Glomerular visceral epithelial cell (primary cell): ENCODE measurements around the gene DNAJC5.

ENCODE experiments used
- DNase-seq: peaks from one replicate; pipeline ENCODE4 v3.0.0-alpha.2; 2016; ENCODE audit errors: extremely low spot score

Gene DNAJC5

GRCh38 chr20:63884506-63885263, 10.2 kb upstream of the DNAJC5 start:
- DNase-seq: no peak

DNA sequence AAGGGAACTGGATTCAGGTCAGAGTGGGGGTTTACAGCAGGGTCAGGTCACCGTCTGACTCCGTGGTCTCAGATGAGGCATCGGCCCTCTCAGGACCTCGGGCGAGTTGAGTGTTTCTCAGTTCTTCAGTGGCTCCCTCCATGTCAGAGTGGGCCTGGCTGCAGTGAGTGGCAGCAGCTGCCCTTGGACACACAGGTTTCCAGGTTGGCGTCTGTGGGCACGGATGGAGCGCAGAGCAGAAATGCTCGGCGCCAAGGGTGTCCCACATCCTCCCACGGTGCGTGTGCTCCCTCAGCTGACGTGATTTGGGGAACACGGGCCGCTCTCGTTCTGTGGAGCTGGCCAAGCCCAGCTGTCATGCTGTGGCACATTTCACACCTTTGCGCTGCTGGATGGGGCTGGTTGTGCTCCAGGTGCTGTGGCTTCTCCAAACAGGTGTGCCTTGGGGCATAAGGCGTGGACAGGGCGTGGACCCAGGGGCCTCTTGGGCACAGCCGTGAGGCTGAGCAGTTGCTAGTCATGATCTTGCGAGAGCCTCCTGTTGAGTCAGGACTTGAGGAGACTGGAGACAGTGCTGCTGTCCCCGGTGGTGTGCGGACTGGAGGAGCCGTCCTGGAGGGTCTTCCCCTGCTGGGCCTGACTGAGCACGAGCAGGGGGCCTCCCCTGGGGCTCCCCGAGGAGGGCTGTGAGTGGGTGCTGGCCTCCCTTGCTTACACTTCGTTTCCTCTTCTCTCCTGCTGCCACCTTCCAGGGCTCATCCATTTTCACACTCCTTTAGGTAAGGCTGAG, 9.5 kb upstream of the DNAJC5 start:
- no peak for DNase-seq

DNA sequence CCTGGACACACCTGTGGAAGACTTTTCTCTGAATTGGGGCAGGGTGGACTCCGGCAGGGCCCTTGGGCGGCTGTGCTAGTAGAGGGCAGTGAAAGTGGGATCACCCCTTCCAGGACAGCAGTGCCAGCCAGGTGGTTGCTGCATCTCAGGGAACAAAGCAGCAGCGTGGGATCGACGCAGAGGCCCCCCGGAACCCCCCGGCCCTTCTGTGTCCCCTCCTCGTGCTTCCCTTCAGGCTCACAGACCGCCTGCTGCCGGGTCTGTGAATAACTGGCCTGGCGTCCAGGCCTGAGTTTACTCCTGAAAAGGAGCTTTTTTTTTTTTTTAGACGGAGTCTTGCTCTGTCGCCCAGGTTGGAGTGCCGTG, 8.9 kb upstream of the DNAJC5 start:
- DNase-seq: no peak

GRCh38 chr20:63886921-63887320, 8.0 kb upstream of the DNAJC5 start:
- DNase-seq: no peak

GRCh38 chr20:63889241-63890200, 5.4 kb upstream of the DNAJC5 start:
- no peak for DNase-seq

GRCh38 chr20:63890201-63890576, 4.7 kb upstream of the DNAJC5 start:
- no peak for DNase-seq

- no peak for DNase-seq
Measured at GRCh38 chr20:63890616-63891015, 4.3 kb upstream of the DNAJC5 start.

GRCh38 chr20:63891061-63892002, 3.6 kb upstream of the DNAJC5 start:
- no peak for DNase-seq

GRCh38 chr20:63892402-63892801, 2.5 kb upstream of the DNAJC5 start:
- no peak for DNase-seq

DNA sequence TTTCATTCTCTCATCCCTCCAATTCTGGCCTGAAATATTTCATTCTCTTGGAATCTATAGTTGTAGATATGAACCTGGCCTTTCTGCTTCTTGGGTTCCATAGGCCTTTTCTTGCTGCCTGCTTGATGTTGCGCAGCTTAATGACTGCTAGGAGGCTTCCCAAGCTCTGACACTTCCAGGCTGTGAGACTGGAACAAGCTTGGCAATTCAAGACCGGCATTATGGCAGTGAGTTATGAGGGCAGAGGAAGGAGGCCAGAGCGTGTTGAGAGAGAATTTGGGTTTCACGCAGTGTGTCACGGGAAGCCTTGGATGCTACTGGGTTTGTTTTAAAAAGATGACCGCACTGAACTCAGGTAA, 948 bp upstream of the DNAJC5 start:
- no peak for DNase-seq

DNA sequence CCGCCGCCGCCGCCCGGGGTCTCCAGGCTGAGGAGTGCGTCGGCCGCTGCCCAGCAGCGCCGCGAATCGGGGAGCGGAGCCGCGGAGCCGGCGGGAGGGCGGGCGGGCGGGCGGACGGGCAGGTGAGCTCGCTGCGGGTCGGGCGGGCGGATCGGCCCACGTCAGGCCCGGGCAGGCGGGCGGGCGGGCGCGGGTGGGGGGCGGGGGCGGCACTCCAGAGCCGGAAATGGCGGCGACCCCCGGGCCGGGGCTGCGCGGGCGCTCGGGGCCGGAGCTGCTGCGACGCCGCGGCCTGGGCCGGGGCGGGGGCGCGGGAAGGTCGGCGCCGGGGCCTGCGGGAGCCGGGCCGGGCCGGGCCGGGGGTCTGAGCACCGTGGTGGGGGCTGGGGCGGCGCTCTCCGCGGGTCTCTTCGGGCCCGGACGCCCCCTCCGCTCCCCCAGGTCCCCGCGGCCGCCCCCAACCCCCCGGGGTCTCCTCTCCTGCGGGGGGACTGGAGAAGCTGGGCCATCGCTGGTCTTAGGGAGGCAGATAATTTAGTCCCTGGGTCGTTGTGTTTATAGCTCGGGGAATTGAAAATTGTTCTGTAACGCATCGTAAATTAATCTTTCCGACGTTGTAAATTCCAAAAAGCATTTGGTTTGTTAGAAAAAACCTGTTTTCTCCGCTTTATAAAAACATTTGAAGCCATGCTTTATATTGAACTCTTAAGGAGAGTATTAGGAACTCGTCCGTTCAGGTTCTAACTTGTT, 451 bp downstream of the DNAJC5 start:
- no peak for DNase-seq

DNA sequence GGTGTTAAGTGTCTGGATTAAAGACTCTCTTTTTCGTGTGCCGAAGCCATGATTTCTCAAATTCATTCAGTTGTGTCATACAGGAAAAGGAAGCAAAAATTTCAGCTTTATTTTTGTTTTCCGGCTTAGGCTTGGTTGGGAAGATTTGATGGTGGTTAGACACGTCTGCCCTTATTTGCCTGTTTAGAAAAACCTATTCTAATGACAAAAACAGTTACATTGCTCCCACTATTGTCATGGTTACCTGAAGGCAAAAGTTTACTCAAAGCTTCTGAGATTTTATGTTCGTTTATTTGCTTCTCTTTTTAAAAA, 982 bp downstream of the DNAJC5 start:
- peak; percentile 21 for DNase-seq

DNA sequence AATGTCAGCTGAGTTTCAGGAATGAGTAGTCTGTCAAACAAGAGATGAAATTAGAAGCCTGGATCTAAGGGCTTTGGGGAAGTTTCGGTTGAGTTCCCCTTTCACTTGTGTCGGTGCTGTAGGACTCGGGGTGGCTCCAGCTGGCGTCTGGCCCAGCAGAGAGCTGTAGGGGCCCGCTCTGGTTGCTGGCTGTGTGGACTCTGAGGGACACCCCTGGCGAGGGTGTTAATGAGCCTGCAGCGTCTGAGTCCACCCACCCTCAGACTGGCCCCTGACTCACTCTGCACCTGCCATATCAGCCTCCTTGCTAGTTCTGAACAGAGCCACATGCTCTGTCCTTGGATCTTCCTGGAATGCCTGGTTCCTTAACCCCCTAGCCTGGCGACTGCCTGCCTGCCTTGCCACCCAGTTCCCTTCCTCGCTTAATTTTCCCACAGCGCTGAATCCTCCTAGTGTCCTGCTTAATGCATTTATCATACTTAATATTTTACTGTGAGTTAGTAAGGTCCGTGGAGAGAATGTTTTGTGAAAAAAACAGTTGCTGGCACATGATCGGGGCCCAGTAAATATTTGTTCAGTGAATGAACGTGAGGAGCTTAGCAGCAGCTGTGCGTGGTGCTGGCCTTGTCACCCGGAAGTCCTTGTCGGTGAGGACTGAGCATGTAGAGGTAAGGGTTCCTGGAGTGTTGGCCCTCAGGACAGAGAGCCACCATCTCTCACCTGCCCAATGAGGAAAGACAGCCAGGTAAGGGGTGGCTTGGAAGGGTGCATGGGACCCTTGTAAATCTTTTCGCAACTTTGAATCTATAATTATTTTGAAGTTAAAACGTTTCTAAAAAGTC, 1.6 kb downstream of the DNAJC5 start:
- peak; percentile 83 for DNase-seq

DNA sequence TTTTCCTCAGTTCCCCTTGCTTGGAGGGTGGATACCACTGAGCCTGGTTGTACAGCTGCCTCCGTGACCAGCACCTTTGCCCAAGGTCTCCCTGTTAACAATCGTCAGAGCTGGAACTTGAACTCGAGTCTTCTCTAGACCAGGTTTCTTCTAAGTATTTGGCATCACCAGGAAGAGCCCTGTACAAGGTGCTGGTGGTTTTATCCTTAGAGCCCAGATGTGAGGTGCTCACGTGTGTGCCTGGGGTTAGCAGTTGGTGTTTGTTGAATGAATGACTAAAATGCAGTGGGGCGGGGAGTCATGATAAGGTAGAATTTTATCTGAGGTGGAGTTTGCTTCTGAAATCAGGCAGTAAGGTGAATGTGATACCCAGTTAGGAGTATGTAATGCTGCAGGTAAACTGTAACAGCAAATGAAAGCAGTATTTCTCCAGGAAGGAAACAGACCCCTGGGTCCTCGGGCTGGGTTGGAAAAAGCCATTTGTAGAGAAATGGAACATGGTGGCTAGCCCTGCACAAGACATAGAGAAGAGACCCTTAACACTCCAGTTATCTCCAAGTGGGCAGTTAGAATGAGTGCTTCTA, 3.1 kb downstream of the DNAJC5 start:
- no peak for DNase-seq

DNA sequence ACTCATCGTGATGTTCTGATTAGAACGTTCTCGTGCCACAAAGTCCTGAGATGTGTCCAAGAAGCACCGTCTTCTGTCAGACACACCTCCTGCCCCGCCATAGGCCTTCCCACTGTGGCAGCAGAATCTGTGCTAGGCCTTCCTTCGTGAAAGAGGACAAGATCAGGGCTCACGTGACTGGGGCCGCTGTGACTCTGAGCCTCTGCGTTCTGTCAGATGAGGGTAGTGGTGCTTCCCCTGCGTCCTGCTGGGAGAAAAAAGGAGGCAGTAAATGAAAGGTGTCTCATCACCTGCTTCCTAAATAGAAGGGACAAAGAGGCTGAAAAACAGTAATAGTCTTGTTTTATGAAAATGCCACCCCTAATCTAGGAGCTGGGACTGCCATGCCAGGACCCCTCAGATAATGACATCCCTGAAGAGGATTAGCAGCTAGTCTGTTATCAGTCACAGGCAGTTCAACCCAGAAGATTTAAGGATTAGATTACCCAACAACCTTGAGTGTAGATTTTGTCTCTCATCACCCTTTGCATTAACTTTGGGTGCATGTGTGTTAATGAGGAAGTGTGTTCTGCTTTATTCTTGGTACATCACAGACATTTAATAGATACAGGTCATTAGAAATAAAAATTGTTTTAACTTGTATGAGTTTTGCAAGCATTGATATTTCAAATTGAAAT, 4.1 kb downstream of the DNAJC5 start:
- DNase-seq: no peak

DNA sequence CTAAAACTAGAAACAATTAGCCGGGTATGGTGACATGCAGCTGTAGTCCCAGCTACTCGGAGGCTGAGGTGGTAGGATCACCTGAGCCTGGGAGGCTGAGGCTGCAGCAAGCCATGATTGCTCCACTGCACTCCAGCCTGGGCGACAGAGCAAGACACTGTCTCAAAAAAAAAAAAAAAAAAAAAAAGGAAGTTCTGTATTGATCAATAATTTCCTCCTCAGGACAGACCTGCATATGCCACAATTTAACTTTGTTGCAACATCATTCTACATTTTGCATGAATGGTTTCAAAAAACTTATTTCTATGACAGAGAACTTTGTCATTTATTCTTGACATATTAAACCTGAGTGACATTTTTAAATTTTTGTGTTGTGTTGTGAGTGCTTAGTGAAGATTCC, 5.5 kb downstream of the DNAJC5 start:
- no peak for DNase-seq

- DNase-seq: no peak
Measured at GRCh38 chr20:63903796-63904561, 9.1 kb downstream of the DNAJC5 start.
